A549 (cell line): ENCODE data around the gene RRH.

Source experiments
- POLR2A ChIP-seq: IDR thresholded peaks from 2 replicates; pipeline ENCODE4 v1.6.1; 2012; ENCODE audit warnings: mild to moderate bottlenecking, low read length
- RAD21 ChIP-seq, 2 experiments: fragments of >200 bp in 1 of 2; sonication (Bioruptor Twin) in 1 of 2; formaldehyde crosslinking in 1 of 2; IDR thresholded peaks in 1 of 2; conservative IDR thresholded peaks in 1 of 2; 2 replicates in 1 of 2; 3 replicates in 1 of 2; pipeline ENCODE4 v1.6.1; 2012 to 2018; ENCODE audit warnings: inconsistent platforms in 1 of 2

DNA sequence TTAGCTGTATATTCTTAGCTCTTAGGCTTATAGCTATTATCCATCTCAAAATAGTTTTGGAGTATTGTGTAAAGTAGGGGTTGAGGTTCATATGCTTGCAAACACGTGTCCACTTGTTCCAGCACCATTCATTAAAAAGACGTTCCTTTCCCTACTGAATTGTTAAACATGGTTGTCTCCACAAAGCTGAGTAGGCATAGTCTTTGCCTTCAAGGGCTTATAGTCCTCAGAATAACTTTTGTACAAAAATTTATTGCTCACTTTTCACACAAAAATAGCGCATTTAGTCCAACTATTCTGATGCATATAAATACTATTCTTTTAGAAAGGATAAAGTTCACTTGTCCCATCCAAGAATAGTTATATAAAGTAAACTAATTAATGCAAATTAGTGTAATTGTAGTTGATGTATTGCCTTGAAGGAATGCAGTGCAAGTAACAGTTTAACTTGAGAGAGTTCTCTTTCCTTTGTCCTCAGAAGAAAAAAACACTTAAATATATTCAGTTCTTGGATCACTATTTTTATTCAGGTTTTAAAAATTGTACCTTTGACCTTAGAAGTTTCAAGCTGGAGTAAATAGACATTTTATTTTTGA lies 34.2 kb downstream of the RRH start:
- TF ChIP-seq RAD21 (conservative IDR thresholded peaks at IDR 0.05 in 1 of 2, IDR thresholded peaks at IDR 0.05 in 1 of 2) (no peak), POLR2A (no peak)
